HT-29 (cell line): ENCODE measurements around the gene ZFYVE28. TPM values are rescaled to one million over a fixed set of nuclear protein-coding genes. Genes with fewer than 3 reads are reported as not detected.

Experiments used
- DNase-seq: peaks from one replicate; pipeline ENCODE4 v3.0.0-alpha.2; 2015; ENCODE audit warnings: low spot score
- total RNA-seq: library from RNA; depleted of rRNA; stranded (reverse); fragments of >200 nt; shearing (Covaris generic); gene quantifications from 2 replicates; pipeline ENCODE4 v1.2.3, GENCODE V29; 2014

Gene ZFYVE28
- total RNA-seq, 1 experiment from 2014 or later = 2.0 TPM

GRCh38 chr4:2273221-2273620, 145.2 kb downstream of the ZFYVE28 start:
- DNase-seq = no peak

- DNase-seq = no peak
Measured at GRCh38 chr4:2272828-2273120, 145.7 kb downstream of the ZFYVE28 start.

- no peak for DNase-seq
Measured at GRCh38 chr4:2272026-2272827, 146.2 kb downstream of the ZFYVE28 start.

DNA sequence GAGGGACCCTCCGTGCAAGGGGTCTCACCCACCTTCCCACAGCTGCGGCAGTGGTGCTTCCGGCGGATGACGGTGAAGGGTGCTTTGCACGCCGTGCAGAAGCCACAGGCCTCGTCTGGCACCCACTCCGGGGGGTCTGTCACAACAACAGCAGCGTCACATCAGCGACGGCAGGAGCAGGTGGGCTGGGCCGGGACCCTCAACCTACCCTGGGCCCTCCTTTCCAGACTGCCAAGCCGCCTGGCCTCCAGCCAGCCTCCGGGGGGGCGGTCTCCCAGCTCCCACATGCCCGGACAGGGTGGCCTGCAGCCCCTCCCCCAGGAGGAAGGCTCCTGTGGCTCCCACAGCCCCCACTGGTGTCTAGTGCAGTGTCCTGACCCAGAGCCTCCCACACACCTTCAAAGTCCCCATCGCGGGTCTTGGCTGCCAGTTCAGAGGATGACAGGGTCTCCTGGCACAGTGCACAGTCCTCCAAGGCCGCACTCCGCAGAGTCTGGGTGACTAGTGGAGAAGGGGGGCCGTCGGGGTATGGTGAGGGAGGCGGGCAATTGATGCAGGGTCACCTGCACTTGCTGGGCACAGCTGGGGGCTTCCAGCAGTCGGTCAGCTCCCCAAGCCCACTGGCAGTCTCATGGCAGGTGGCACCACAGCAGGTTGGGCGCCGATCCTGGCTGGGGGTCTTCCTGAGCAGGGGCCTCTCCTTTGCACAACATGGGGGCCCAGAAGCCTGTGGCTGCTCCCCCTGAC, 147.0 kb downstream of the ZFYVE28 start:
- DNase-seq = no peak

DNA sequence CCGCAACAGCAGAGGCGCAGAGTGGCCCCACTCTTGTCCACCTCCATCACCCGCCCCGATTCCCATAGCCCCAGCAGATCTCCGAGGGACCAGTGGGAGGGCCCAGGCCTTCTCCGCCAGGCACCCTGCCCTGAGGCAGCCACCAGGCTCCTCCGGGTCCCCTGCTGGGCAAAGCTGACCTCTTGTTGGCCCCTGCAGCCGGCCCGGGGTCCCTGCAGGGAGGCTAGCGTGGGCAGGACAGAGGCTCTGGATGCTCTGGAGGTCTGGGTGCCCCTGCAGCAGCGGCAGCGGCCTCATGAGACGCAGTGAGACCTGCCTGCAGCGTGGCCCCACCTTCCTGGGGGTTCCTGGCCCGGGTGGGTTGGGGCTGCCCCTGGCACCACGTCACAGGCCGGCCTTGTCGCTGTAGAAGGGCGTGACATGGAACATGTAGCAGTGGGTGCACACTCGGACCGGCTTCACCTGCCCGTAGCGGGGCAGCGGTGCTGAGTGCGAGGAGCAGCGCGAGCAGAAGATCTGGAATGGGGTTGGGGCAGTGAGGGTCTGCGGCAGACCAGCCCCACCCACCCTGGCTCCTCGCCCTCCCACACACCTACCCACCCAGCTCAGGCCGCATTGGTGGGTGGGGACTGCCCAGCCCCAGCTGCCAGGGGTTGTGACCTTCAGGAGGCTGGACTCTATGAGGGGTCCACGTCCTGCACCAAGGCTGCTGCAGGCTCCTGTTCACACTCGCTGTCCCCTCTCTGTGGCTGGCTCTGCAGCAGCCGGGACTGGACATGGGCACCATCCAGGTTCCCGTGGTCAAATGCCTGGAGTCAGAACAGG, 147.9 kb downstream of the ZFYVE28 start:
- DNase-seq = no peak

- DNase-seq = no peak
Measured at GRCh38 chr4:2269618-2270163, 148.8 kb downstream of the ZFYVE28 start.

DNA sequence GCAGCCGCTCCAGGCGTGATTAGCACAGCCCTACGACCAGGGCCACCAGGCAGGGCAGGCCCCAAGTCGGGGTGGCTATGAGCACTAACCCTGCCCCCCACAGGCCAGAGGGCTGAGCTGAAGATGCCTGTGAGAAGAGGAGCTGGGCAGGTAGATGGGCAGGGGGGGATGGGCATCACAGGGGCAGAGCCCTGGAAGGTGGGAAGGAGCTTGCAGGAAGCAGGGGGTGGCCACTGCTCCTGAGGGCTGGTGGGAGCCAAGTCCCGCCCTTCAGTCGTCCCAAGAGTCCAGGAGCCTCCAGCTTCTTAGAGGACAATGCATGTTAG, 149.3 kb downstream of the ZFYVE28 start:
- DNase-seq = no peak

DNA sequence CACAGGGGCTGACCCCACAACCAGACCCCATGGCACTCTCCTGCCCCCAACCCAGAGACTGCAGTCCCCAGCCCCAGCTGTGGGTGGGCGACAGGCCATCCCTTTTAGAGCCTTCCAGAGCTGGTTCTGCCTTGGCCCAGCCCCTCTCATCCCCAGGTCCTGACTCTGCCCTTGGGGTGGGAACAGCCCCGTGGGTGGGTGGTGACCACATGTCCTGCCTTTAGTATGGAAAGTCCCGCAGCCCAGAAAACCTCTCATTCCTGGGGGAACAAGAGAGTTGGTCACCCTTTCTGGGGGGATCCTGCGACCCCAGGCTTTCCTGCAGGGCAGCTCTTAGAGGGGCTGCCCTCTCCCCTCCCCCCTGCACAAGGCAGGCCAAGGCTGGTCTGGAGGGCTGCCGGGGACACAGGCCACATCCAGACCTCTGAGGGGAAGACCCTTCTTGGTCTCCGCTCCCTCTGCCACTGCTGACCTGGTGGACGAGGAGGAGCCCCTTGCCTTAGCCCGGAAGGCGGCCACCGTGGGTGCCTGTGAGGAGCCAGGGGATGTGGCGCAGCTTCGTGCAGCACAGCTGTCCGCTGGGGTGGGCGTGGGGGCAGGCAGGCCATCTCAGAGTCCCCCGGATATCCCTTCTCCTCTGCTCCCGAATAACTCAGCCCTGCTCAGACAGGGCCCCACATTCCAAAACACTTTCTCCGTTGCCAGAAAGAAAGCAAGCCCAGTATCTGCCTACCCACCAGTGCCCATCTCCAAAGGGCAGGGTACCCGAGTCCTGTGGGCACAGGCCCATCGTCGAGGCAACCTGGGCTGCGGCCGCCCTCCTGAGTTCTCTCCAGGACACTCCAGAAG, 149.9 kb downstream of the ZFYVE28 start:
- DNase-seq = no peak

- DNase-seq = no peak
Measured at GRCh38 chr4:2267841-2268240, 150.6 kb downstream of the ZFYVE28 start.

GRCh38 chr4:2267320-2267811, 151.1 kb downstream of the ZFYVE28 start:
- DNase-seq = no peak

DNA sequence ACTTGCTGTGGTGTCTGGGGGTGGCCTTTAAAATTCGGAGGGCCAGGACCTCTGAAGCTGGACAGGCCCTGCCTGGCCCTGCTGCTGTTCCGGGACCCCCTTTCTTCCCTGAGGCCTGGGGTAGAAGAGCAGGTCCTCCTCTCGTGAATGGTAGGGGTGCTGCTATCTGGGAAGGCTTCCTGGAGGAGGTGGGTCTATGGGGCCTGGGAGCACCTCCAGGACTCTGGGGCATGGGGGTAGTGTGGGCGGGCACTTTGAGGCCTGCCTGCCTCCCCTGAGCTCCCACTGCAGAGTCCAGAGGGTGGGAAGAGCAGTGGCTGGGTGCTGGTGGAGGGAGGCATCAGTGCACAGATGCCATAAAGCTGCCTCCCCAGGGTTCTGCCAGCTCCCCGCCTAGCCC, 151.6 kb downstream of the ZFYVE28 start:
- no peak for DNase-seq

DNA sequence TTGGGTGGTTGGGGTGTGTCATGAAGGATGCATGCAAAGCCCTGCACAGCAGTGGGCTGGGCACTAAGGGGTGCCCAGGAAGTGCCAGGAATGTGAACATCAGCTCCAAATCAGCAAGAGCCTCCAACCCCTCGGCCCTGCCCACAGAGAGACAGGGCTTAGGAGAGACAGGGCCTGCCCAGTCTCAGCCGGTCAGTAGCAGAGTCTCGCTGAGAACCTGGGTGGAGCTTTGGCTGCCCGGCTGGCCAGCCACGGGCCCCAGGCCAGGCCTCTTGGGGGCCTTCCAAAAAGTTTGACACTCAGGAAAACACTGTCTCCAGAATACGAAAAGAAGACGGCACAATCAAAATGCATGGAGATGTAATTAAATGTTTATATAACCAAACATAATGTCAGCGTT, 152.3 kb downstream of the ZFYVE28 start:
- no peak for DNase-seq

DNA sequence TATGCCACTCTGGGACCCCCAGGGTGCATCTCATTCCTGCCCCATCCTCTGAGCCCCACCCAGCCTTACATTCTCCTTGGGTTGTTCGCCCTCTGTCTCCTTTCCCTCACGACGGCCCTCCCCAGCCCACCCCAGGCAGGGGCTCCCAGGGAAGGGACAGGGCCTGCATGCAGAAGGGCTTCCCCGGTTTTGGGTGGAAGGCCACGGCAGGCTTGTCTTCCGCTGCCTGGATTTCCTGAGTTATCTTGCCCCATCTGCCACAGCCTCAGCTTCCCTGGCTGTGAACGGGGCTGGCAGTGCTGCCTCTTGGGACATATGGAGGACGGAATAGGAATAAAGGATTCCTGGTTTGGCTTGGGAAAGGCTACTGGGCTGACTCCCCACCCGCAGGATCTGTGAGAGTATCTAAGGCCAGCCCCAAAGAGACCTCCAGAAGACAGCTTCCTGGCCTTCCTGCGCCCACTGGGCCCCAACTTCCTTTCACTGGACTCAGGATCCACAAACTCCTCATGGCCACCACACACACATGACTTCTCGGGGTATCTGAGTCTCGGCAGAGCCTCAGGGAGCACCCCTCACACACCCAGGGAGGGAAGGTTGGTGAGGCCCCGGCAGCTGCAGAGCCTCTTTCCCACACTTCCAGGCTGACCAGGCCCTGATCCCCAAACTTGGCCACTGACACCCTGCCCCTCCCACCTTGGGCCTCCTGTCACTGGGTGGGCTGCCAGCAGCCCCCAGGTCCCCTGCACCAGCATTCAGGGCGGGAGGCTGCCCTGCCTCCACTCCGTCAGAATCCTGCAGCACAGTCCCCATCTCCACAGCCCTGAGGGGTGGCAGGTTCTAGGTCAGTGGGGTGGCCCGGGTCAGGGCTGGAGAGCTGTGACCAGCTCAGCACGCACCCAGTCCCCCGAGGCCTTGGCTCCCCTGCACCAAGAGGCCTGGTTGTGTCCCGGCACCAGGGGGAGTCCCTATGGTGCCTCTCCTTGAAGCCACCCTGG, 153.0 kb downstream of the ZFYVE28 start:
- no peak for DNase-seq

DNA sequence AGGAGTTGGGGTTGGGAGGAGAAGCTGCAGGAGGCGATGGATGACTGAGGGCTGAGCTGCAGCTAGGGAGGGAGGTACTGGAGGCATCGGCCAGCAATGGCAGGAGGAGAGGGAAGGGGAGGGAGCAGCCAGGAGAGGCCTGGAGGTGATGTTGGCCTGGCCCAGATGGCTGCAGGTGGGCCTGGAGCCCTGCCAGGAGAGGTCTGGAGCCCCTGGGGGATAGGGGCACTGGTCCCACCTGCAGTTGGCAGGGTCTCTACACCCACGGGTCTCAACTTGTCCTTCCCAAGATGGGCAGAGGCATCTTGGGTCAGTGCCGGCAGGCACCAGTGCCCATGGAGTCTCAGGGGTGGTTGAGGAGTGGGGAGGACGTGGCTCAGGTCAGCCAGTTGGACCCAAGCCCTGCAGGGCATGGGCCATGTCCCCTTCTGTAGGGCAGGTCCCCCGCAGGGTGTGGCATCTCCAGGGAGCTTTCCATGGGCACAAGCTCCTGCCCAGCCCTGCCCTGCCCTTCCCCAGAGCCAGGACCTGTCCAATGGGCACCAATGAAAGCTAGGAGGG, 153.9 kb downstream of the ZFYVE28 start:
- no peak for DNase-seq

GRCh38 chr4:2263926-2264321, 154.5 kb downstream of the ZFYVE28 start:
- DNase-seq = no peak

GRCh38 chr4:2262944-2263250, 155.5 kb downstream of the ZFYVE28 start:
- no peak for DNase-seq

GRCh38 chr4:2262145-2262943, 156.1 kb downstream of the ZFYVE28 start:
- DNase-seq = peak; percentile 98

DNA sequence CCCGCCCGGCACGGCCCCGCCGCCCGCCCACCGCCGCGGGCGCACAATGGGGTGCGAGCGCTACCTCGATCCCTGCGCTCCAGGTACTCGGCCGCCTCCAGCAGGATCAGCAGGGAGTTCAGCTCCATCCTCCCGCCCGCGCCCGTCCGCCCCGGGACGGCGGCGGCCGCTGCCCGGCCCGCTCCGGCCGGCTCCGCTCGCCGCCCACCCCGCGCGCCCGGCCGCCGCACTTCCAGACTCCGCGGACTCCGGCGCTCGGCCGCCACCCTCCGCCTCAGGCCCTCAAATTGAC, 156.6 kb downstream of the ZFYVE28 start, which contains the start of gene MXD4:
Gene MXD4, minus strand, starts transcription at position 257 of the 292 bp plus-strand sequence. Its CDS starts 129 bp downstream, at position 128.
- DNase-seq = no peak
